Neural progenitor cell (in vitro differentiated cells): Measurements from ENCODE around the gene MTSS2. TPM values are rescaled to one million over a fixed set of nuclear protein-coding genes. Genes with fewer than 3 reads are reported as not detected.

ENCODE experiments used
- DNase-seq: peaks from one replicate; pipeline ENCODE4 v3.0.0-alpha.2; 2016; ENCODE audit warnings: low spot score
- H2AFZ ChIP-seq: fragments of 200-600 bp; sonication (generic); replicated peaks from 2 replicates; pipeline ENCODE4 v1.6.1; 2016; ENCODE audit warnings: antibody characterized with exemption
- H3F3A ChIP-seq: fragments of 200-600 bp; sonication (generic); 2 replicates; pipeline ENCODE4 v1.6.1; 2016; ENCODE audit warnings: antibody characterized with exemption, low read depth
- H3K27ac ChIP-seq: fragments of 200-600 bp; sonication (generic); 2 replicates; pipeline ENCODE4 v1.5.1; 2016; ENCODE audit warnings: mild to moderate bottlenecking
- H3K27me3 ChIP-seq: fragments of 200-600 bp; sonication (generic); 2 replicates; pipeline ENCODE4 v1.6.1; 2016; ENCODE audit warnings: mild to moderate bottlenecking, moderate library complexity
- H3K36me3 ChIP-seq: fragments of 200-600 bp; sonication (generic); 2 replicates; pipeline ENCODE4 v1.5.1; 2016
- H3K4me1 ChIP-seq: fragments of 200-600 bp; sonication (generic); 2 replicates; pipeline ENCODE4 v1.6.1; 2016; ENCODE audit warnings: mixed run types
- H3K4me2 ChIP-seq: fragments of 200-600 bp; sonication (generic); 2 replicates; pipeline ENCODE4 v1.6.1; 2016
- H3K4me3 ChIP-seq: fragments of 200-600 bp; sonication (generic); 2 replicates; pipeline ENCODE4 v1.5.1; 2016
- H3K79me2 ChIP-seq: fragments of 200-600 bp; sonication (generic); 2 replicates; pipeline ENCODE4 v1.6.1; 2016; ENCODE audit warnings: low read depth
- H3K9ac ChIP-seq: fragments of 200-600 bp; sonication (generic); 2 replicates; pipeline ENCODE4 v1.6.1; 2016
- H3K9me3 ChIP-seq: fragments of 200-600 bp; sonication (generic); 2 replicates; pipeline ENCODE4 v1.5.1; 2016; ENCODE audit warnings: low read depth
- H4K20me1 ChIP-seq: fragments of 200-600 bp; sonication (generic); 2 replicates; pipeline ENCODE4 v1.6.1; 2016; ENCODE audit warnings: low read depth
- H3K27ac Mint-ChIP-seq: 3 replicates; pipeline ENCODE4 v1.8.0; 2021; ENCODE audit warnings: mixed read lengths
- H3K27me3 Mint-ChIP-seq: 2 replicates; pipeline ENCODE4 v1.8.0; 2022; ENCODE audit warnings: low read depth, mild to moderate bottlenecking, inconsistent platforms, moderate library complexity, mixed read lengths; ENCODE audit not compliant: insufficient read depth
- H3K36me3 Mint-ChIP-seq: 3 replicates; pipeline ENCODE4 v1.8.0; 2021; ENCODE audit warnings: mixed read lengths
- H3K4me1 Mint-ChIP-seq: 3 replicates; pipeline ENCODE4 v1.8.0; 2021; ENCODE audit warnings: mixed read lengths
- H3K4me3 Mint-ChIP-seq: 3 replicates; pipeline ENCODE4 v1.8.0; 2021; ENCODE audit warnings: mild to moderate bottlenecking, moderate library complexity, mixed read lengths
- H3K9me3 Mint-ChIP-seq: 3 replicates; pipeline ENCODE4 v1.8.0; 2020; ENCODE audit warnings: mixed read lengths
- EZH2 ChIP-seq: fragments of 200-600 bp; sonication (generic); IDR thresholded peaks from 2 replicates; pipeline ENCODE4 v1.6.1; 2017; ENCODE audit warnings: antibody characterized with exemption, mild to moderate bottlenecking, moderate library complexity
- EZH2phosphoT487 ChIP-seq: fragments of 200-600 bp; sonication (generic); IDR thresholded peaks from 2 replicates; pipeline ENCODE4 v1.6.1; 2017; ENCODE audit warnings: antibody characterized with exemption
- total RNA-seq: library from RNA; depleted of rRNA; stranded (reverse); fragments of >200 nt; gene quantifications from 2 replicates; pipeline ENCODE4 v1.2.3, GENCODE V29; 2015; ENCODE audit warnings: low replicate concordance
- TF ChIP-seq, protein P1 (sequence below): fragments of 200-600 bp; sonication (generic); IDR thresholded peaks from 2 replicates; pipeline ENCODE4 v1.5.1; 2017; ENCODE audit warnings: antibody characterized with exemption, mild to moderate bottlenecking

The MTSS2 gene, protein sequence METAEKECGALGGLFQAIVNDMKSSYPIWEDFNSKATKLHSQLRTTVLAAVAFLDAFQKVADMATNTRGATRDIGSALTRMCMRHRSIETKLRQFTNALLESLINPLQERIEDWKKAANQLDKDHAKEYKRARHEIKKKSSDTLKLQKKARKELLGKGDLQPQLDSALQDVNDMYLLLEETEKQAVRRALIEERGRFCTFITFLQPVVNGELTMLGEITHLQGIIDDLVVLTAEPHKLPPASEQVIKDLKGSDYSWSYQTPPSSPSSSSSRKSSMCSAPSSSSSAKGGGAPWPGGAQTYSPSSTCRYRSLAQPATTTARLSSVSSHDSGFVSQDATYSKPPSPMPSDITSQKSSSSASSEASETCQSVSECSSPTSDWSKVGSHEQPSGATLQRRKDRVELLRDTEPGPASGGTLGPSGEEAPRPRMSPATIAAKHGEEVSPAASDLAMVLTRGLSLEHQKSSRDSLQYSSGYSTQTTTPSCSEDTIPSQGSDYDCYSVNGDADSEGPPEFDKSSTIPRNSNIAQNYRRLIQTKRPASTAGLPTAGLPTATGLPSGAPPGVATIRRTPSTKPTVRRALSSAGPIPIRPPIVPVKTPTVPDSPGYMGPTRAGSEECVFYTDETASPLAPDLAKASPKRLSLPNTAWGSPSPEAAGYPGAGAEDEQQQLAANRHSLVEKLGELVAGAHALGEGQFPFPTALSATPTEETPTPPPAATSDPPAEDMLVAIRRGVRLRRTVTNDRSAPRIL
- total RNA-seq, result 6.2 and 22.1 TPM in 2 replicates

DNA sequence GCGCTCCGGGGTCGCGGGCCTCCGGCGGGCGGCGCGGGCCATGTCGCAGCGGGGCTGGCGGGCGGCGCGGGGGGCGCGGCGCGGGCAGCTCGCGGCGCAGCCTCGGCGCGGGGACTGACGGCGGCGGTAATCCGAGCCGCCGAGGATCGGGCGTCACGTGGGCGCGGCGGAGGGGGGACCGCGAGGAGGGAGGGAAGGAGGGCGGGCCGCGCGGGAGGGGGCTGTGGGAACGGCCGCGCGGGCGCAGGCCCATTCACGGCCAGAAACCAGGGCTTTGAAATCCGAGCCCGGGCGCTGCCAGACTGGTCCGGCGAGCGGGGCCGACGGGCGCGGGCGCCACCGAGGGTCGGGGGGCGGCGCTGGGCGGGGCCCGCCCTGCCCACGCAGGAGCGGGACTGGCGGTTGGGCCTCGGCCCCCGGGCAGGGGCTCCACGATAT is at the start of gene MTSS2:
Gene MTSS2 (minus strand): TSS at position 116 of the 438 bp plus-strand sequence. CDS start 262 bp downstream, outside the sequence.
- H3K9me3 ChIP-seq, result no peaks in the 10 kb centered on the region
- H3K27me3 ChIP-seq, result peaks cover 10% of the 10 kb centered on the region
- H3K36me3 ChIP-seq, result no peaks in the 10 kb centered on the region
- H3K9ac ChIP-seq, result peak within 1 kb of the TSS; percentile 60
- H3K4me3 ChIP-seq, result peak within 1 kb of the TSS; percentile 80
- peak within 1 kb of the TSS; percentile 98 for H3K4me2 ChIP-seq
- no peak for TF ChIP-seq EZH2phosphoT487
- TF ChIP-seq EZH2, result no peak
- TF ChIP-seq, protein P1, sequence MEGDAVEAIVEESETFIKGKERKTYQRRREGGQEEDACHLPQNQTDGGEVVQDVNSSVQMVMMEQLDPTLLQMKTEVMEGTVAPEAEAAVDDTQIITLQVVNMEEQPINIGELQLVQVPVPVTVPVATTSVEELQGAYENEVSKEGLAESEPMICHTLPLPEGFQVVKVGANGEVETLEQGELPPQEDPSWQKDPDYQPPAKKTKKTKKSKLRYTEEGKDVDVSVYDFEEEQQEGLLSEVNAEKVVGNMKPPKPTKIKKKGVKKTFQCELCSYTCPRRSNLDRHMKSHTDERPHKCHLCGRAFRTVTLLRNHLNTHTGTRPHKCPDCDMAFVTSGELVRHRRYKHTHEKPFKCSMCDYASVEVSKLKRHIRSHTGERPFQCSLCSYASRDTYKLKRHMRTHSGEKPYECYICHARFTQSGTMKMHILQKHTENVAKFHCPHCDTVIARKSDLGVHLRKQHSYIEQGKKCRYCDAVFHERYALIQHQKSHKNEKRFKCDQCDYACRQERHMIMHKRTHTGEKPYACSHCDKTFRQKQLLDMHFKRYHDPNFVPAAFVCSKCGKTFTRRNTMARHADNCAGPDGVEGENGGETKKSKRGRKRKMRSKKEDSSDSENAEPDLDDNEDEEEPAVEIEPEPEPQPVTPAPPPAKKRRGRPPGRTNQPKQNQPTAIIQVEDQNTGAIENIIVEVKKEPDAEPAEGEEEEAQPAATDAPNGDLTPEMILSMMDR, result no peak
- Mint-ChIP-seq H3K36me3 (no peaks in the 10 kb centered on the region), H3K4me3 (peak within 1 kb of the TSS; percentile 86), H3K9me3 (no peaks in the 10 kb centered on the region), H3K27me3 (peaks cover 10% of the 10 kb centered on the region), H3K27ac (peak within 1 kb of the TSS; percentile 66), H3K4me1 (peaks cover 28% of the 10 kb centered on the region)
- no peak within 1 kb of the TSS for H2AFZ ChIP-seq
- H3K79me2 ChIP-seq, result peaks cover 10% of the 10 kb centered on the region
- H4K20me1 ChIP-seq, result peaks cover 45% of the 10 kb centered on the region
- H3F3A ChIP-seq, result peaks cover 24% of the 10 kb centered on the region
- peak; percentile 97 for DNase-seq
- H3K27ac ChIP-seq, result no peak within 1 kb of the TSS
- peaks cover 14% of the 10 kb centered on the region for H3K4me1 ChIP-seq

DNA sequence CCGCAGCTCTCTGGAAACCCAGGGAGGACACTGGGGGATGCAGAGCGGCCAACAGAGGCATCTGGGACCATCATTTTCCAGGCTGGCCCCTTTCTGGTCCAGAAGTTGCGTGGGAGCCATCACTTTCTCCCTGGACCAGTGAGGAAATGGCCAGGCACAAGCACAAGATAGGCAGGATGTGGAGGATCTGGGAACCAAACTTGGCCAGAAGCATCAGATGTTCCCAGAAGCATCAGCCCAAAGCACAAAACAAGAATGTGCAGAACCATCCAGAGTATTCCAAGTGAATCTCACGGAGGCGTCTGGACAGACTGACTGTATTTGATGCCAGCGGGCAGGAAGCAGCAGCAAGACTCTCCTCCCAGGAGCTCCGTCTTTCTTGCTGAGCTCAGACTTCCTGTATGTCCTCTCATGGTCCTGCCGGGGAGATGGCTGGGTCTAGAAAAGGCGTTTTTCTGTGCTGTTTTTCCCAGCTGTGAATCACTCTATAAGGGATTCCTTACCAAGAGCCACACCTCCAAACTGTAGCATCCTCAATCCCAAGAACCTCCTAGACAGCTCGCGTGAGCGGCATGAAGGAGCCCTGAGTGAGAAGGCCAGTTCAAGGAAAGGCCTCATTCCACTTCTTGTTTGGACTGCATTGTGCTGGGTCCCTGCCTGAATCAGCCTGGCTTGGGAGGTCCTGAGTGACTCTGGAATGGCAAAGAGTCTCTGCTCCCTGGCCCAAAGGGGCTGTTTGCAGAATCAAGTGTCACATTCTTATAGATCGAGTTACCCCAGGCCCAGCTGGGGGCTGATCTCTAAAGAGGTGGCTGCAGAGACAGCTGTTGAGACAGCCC is 49.5 kb upstream of the MTSS2 start:
- H3K27ac Mint-ChIP-seq, result no peak overlapping the region
- no peaks in the 10 kb centered on the region for H3K9me3 Mint-ChIP-seq
- H3K4me3 Mint-ChIP-seq, result no peak overlapping the region
- Histone ChIP-seq H3K9ac (no peak overlapping the region), H3K4me3 (no peak overlapping the region), H3K9me3 (no peaks in the 10 kb centered on the region), H3K79me2 (no peaks in the 10 kb centered on the region), H3F3A (peaks cover 8% of the 10 kb centered on the region), H2AFZ (no peak overlapping the region), H3K4me2 (no peak overlapping the region), H3K36me3 (no peaks in the 10 kb centered on the region), H3K27ac (peak overlapping the region; percentile 31), H4K20me1 (no peaks in the 10 kb centered on the region), H3K4me1 (peaks cover 27% of the 10 kb centered on the region), H3K27me3 (no peaks in the 10 kb centered on the region)
- DNase-seq, result peak; percentile 53
- TF ChIP-seq EZH2phosphoT487, result no peak
- TF ChIP-seq, protein P1, result no peak
- no peak for TF ChIP-seq EZH2
- H3K36me3 Mint-ChIP-seq, result peaks cover 11% of the 10 kb centered on the region
- peaks cover 2% of the 10 kb centered on the region for H3K27me3 Mint-ChIP-seq
- H3K4me1 Mint-ChIP-seq, result peaks cover 42% of the 10 kb centered on the region

DNA sequence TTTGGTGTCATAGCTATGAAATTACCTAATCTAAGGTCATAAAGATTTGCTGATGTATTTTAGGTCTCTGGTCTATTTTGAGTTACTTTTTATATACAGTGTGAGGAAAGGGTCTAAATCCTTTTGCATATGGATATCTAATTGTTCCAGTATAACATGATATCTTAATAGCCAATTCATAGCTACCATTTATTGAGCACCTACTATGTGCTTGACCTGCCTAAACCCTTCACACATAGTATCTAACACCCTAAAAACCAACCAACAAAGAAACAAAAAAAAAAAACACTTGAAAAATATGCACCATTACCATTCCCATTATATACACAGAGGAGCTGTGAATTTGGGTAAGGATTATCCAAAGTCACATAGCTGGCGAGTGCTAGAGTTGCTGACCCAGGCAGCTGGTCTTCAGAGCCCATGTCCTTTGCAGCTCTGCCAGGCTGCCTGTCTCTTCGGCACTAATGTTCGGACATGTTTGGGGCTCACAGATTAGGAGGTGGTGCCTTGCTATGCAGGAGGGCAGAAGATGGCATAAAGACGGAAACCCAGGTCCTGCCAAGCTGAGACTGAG is 48.8 kb upstream of the MTSS2 start:
- H3K27me3 ChIP-seq, result no peaks in the 10 kb centered on the region
- H3K36me3 ChIP-seq, result no peaks in the 10 kb centered on the region
- no peak overlapping the region for H3K4me3 ChIP-seq
- no peaks in the 10 kb centered on the region for H4K20me1 ChIP-seq
- TF ChIP-seq, protein P1, result no peak
- TF ChIP-seq EZH2 (no peak), EZH2phosphoT487 (no peak)
- no peak overlapping the region for H2AFZ ChIP-seq
- H3K4me1 ChIP-seq, result peaks cover 35% of the 10 kb centered on the region
- no peaks in the 10 kb centered on the region for H3K9me3 Mint-ChIP-seq
- H3K9ac ChIP-seq, result no peak overlapping the region
- H3K4me3 Mint-ChIP-seq, result no peak overlapping the region
- peak overlapping the region; percentile 31 for H3K27ac Mint-ChIP-seq
- no peak overlapping the region for H3K4me2 ChIP-seq
- no peaks in the 10 kb centered on the region for H3K9me3 ChIP-seq
- peaks cover 49% of the 10 kb centered on the region for H3K4me1 Mint-ChIP-seq
- H3K79me2 ChIP-seq, result no peaks in the 10 kb centered on the region
- peaks cover 11% of the 10 kb centered on the region for H3K36me3 Mint-ChIP-seq
- H3F3A ChIP-seq, result peaks cover 8% of the 10 kb centered on the region
- peaks cover 2% of the 10 kb centered on the region for H3K27me3 Mint-ChIP-seq
- no peak overlapping the region for H3K27ac ChIP-seq
- DNase-seq, result no peak
